Measurements from ENCODE around the gene ARSI.

Gene ARSI

GRCh38 chr5:150303070-150303615 is 438 bp upstream of the ARSI start:
- H3K36me3 ChIP-seq (ENCODE audit: low read depth), result no peaks in the 10 kb centered on the region
- no peak for ATAC-seq (ENCODE audit: low read depth)
- H3K27ac ChIP-seq (ENCODE audit: poor library complexity, severe bottlenecking), result no peak overlapping the region
- H3K27me3 ChIP-seq (ENCODE audit: insufficient read depth, poor library complexity, severe bottlenecking), result no peaks in the 10 kb centered on the region
- TF ChIP-seq CTCF (IDR thresholded peaks at IDR 0.05; ENCODE audit: poor library complexity, severe bottlenecking), result no peak
- H3K4me3 ChIP-seq (ENCODE audit: severe bottlenecking), result peak overlapping the region; percentile 23
- no peak for DNase-seq (ENCODE audit: low spot score)
- H3K9me3 ChIP-seq (ENCODE audit: severe bottlenecking), result no peaks in the 10 kb centered on the region
- peaks cover 32% of the 10 kb centered on the region for H3K4me1 ChIP-seq (ENCODE audit: insufficient read depth, poor library complexity, severe bottlenecking)

GRCh38 chr5:150301901-150302300 is 804 bp downstream of the ARSI start:
- peak overlapping the region; percentile 23 for H3K4me3 ChIP-seq (ENCODE audit: severe bottlenecking)
- no peak for ATAC-seq (ENCODE audit: low read depth)

GRCh38 chr5:150301170-150301505 is 1.6 kb downstream of the ARSI start:
- no peak overlapping the region for H3K4me3 ChIP-seq (ENCODE audit: severe bottlenecking)

More at GRCh38 chr5:150301901-150302300, 804 bp downstream of the ARSI start:
- TF ChIP-seq CTCF (IDR thresholded peaks at IDR 0.05; ENCODE audit: poor library complexity, severe bottlenecking), result no peak
- Histone ChIP-seq H3K36me3 (ENCODE audit: low read depth) (no peaks in the 10 kb centered on the region), H3K27me3 (ENCODE audit: insufficient read depth, poor library complexity, severe bottlenecking) (no peaks in the 10 kb centered on the region), H3K27ac (ENCODE audit: poor library complexity, severe bottlenecking) (no peak overlapping the region), H3K4me1 (ENCODE audit: insufficient read depth, poor library complexity, severe bottlenecking) (peaks cover 32% of the 10 kb centered on the region), H3K9me3 (ENCODE audit: severe bottlenecking) (no peaks in the 10 kb centered on the region)
- DNase-seq (ENCODE audit: low spot score), result no peak

GRCh38 chr5:150300496-150301169 is 2.1 kb downstream of the ARSI start:
- Histone ChIP-seq H3K9me3 (ENCODE audit: severe bottlenecking) (no peaks in the 10 kb centered on the region), H3K27ac (ENCODE audit: poor library complexity, severe bottlenecking) (peak overlapping the region; percentile 78), H3K4me1 (ENCODE audit: insufficient read depth, poor library complexity, severe bottlenecking) (peaks cover 42% of the 10 kb centered on the region), H3K4me3 (ENCODE audit: severe bottlenecking) (no peak overlapping the region), H3K36me3 (ENCODE audit: low read depth) (no peaks in the 10 kb centered on the region), H3K27me3 (ENCODE audit: insufficient read depth, poor library complexity, severe bottlenecking) (no peaks in the 10 kb centered on the region)
- no peak for DNase-seq (ENCODE audit: low spot score)
- ATAC-seq (ENCODE audit: low read depth), result no peak
- TF ChIP-seq CTCF (IDR thresholded peaks at IDR 0.05; ENCODE audit: poor library complexity, severe bottlenecking), result no peak

More at GRCh38 chr5:150301170-150301505, 1.6 kb downstream of the ARSI start:
- Histone ChIP-seq H3K36me3 (ENCODE audit: low read depth) (no peaks in the 10 kb centered on the region), H3K9me3 (ENCODE audit: severe bottlenecking) (no peaks in the 10 kb centered on the region), H3K27me3 (ENCODE audit: insufficient read depth, poor library complexity, severe bottlenecking) (no peaks in the 10 kb centered on the region), H3K27ac (ENCODE audit: poor library complexity, severe bottlenecking) (no peak overlapping the region), H3K4me1 (ENCODE audit: insufficient read depth, poor library complexity, severe bottlenecking) (peaks cover 37% of the 10 kb centered on the region)
- no peak for ATAC-seq (ENCODE audit: low read depth)
- DNase-seq (ENCODE audit: low spot score), result no peak
- no peak for TF ChIP-seq CTCF (IDR thresholded peaks at IDR 0.05; ENCODE audit: poor library complexity, severe bottlenecking)
